ENCODE data around the gene WDR43.

WDR43 gene

DNA sequence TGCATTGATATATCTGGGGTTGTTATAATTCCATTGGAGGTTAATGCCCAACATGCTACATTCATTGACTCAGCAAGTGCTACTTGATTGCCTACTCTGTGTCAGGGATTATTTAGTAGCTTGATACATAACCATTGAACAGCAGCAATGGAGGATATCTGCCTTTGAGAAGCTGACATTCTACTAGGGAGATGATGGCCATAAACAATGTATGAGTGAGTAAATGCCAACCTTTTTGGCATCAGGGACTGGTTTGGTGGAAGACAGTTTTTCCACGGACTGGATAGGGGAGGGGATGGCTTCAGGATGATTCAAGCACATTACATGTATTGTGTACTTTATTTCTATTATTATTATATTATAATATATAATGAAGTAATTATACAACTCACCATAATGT is 54.7 kb downstream of the WDR43 start:
- Histone ChIP-seq H3K14ac (ENCODE audit: low read length) (no peak overlapping the region), H3K36me3 (ENCODE audit: control insufficient read depth in 1 of 2, insufficient read depth in 2 of 2, low read length in 2 of 2) (peaks cover 7 to 18% of the 10 kb centered on the region in 2 experiments), H3K27me3 (ENCODE audit: insufficient read depth, low read length) (no peaks in the 10 kb centered on the region), H3K4me3 (ENCODE audit: low read depth, low read length) (no peak overlapping the region), H3K79me1 (ENCODE audit: low read length) (no peaks in the 10 kb centered on the region), H2BK5ac (ENCODE audit: low read depth, low read length, poor library complexity) (no peak overlapping the region), H2AK5ac (ENCODE audit: low read length) (no peak overlapping the region), H4K8ac (ENCODE audit: low read depth, low read length) (no peak overlapping the region), H2BK120ac (ENCODE audit: insufficient read depth, low read length, poor library complexity) (no peak overlapping the region), H4K91ac (ENCODE audit: low read depth, low read length) (no peak overlapping the region), H4K12ac (ENCODE audit: low read depth, low read length) (no peak overlapping the region), H2BK12ac (ENCODE audit: low read length) (no peak overlapping the region), H3K4me1 (ENCODE audit: control insufficient read depth in 1 of 2, insufficient read depth in 2 of 2, low read length in 2 of 2) (no peaks in the 10 kb centered on the region), H3K27ac (ENCODE audit: low read depth, low read length) (no peak overlapping the region), H3K4ac (ENCODE audit: low read depth, low read length) (no peak overlapping the region), H2AFZ (ENCODE audit: insufficient read depth, low read length, poor library complexity) (no peak overlapping the region), H3K79me2 (ENCODE audit: control insufficient read depth, insufficient read depth, low read length, poor library complexity) (no peaks in the 10 kb centered on the region), H3K9ac (ENCODE audit: low read length) (no peak overlapping the region), H3K23ac (ENCODE audit: low read length) (no peak overlapping the region), H3K4me2 (ENCODE audit: low read length) (no peak overlapping the region), H3K9me3 (ENCODE audit: insufficient read depth, low read depth, low read length) (peaks cover 3% of the 10 kb centered on the region), H3K18ac (ENCODE audit: low read length) (no peak overlapping the region)
- no peak for DNase-seq
- no CpG with 5 or more reads among the region's 1 CpG for WGBS (ENCODE audit: extremely low coverage, insufficient coverage, insufficient read length)

DNA sequence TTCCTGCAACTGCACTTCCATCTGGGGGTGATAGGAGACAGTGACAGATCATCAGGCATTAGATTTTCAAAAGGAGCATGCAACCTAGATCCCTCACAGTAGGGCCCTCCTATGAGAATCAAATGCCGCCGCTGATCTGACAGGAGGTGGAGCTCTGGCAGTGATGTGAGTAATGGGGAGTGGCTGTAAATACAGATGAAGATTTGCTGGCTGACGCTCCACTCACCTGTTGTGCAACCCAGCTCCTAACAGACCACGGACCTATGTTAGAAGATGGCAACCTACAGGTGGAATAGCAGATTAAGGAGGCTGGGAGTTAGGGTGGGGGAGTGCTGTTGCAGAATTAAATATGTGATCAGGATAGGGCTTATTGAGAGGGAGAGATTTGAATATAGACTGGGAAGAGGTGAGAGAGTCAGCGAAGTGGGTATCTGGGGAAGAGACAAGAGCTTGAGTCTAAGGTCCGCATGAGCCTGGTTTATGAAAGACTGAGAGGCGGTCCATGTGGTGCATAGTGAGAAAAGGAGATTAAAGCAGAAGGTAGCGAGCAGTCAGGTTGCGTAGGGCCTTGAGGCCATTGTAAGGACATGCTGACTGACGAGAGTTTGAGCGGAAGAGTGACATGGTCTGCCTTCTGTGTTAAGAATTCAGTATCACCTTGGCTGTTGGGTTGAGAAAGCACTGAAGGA is 55.3 kb downstream of the WDR43 start:
- WGBS (ENCODE audit: extremely low coverage, insufficient coverage, insufficient read length): no CpG with 5 or more reads among the region's 11 CpGs
- Histone ChIP-seq H3K79me2 (ENCODE audit: control insufficient read depth, insufficient read depth, low read length, poor library complexity) (no peaks in the 10 kb centered on the region), H2BK5ac (ENCODE audit: low read depth, low read length, poor library complexity) (no peak overlapping the region), H2BK12ac (ENCODE audit: low read length) (no peak overlapping the region), H4K8ac (ENCODE audit: low read depth, low read length) (no peak overlapping the region), H3K9ac (ENCODE audit: low read length) (no peak overlapping the region), H3K18ac (ENCODE audit: low read length) (no peak overlapping the region), H3K14ac (ENCODE audit: low read length) (no peak overlapping the region), H3K79me1 (ENCODE audit: low read length) (no peaks in the 10 kb centered on the region), H2BK120ac (ENCODE audit: insufficient read depth, low read length, poor library complexity) (no peak overlapping the region), H3K4me3 (ENCODE audit: low read depth, low read length) (no peak overlapping the region), H3K4ac (ENCODE audit: low read depth, low read length) (no peak overlapping the region), H4K91ac (ENCODE audit: low read depth, low read length) (no peak overlapping the region), H3K4me1 (ENCODE audit: control insufficient read depth in 1 of 2, insufficient read depth in 2 of 2, low read length in 2 of 2) (no peaks in the 10 kb centered on the region), H3K9me3 (ENCODE audit: insufficient read depth, low read depth, low read length) (peaks cover 3% of the 10 kb centered on the region), H3K36me3 (ENCODE audit: control insufficient read depth in 1 of 2, insufficient read depth in 2 of 2, low read length in 2 of 2) (peaks cover 4 to 15% of the 10 kb centered on the region in 2 experiments), H3K27me3 (ENCODE audit: insufficient read depth, low read length) (no peaks in the 10 kb centered on the region), H4K12ac (ENCODE audit: low read depth, low read length) (no peak overlapping the region), H2AFZ (ENCODE audit: insufficient read depth, low read length, poor library complexity) (no peak overlapping the region), H3K4me2 (ENCODE audit: low read length) (no peak overlapping the region), H3K23ac (ENCODE audit: low read length) (no peak overlapping the region), H2AK5ac (ENCODE audit: low read length) (no peak overlapping the region), H3K27ac (ENCODE audit: low read depth, low read length) (no peak overlapping the region)
- peak in 1 of 2 donors; percentile 10 for DNase-seq

GRCh38 chr2:28950941-28951630 is 56.6 kb downstream of the WDR43 start:
- no peak overlapping the region for H2BK12ac ChIP-seq (ENCODE audit: low read length)
- DNase-seq: peak; percentile 42 to 67
- peaks cover 3% of the 10 kb centered on the region for H3K9me3 ChIP-seq (ENCODE audit: insufficient read depth, low read depth, low read length)
- H3K23ac ChIP-seq (ENCODE audit: low read length): no peak overlapping the region
- no peak overlapping the region for H4K8ac ChIP-seq (ENCODE audit: low read depth, low read length)
- H2AFZ ChIP-seq (ENCODE audit: insufficient read depth, low read length, poor library complexity): no peak overlapping the region
- H3K4me2 ChIP-seq (ENCODE audit: low read length): no peak overlapping the region
- no peaks in the 10 kb centered on the region for H3K79me1 ChIP-seq (ENCODE audit: low read length)
- WGBS (ENCODE audit: extremely low coverage, insufficient coverage, insufficient read length): no CpG with 5 or more reads among the region's 12 CpGs
- H3K9ac ChIP-seq (ENCODE audit: low read length): no peak overlapping the region
- no peak overlapping the region for H3K14ac ChIP-seq (ENCODE audit: low read length)
- H2BK120ac ChIP-seq (ENCODE audit: insufficient read depth, low read length, poor library complexity): no peak overlapping the region
- H3K36me3 ChIP-seq (ENCODE audit: control insufficient read depth in 1 of 2, insufficient read depth in 2 of 2, low read length in 2 of 2): peaks cover 3 to 13% of the 10 kb centered on the region in 2 experiments
- no peak overlapping the region for H2BK5ac ChIP-seq (ENCODE audit: low read depth, low read length, poor library complexity)
- no peak overlapping the region for H3K18ac ChIP-seq (ENCODE audit: low read length)
- H3K79me2 ChIP-seq (ENCODE audit: control insufficient read depth, insufficient read depth, low read length, poor library complexity): no peaks in the 10 kb centered on the region
- H4K12ac ChIP-seq (ENCODE audit: low read depth, low read length): no peak overlapping the region
- no peaks in the 10 kb centered on the region for H3K27me3 ChIP-seq (ENCODE audit: insufficient read depth, low read length)
- no peak overlapping the region for H3K27ac ChIP-seq (ENCODE audit: low read depth, low read length)
- no peaks in the 10 kb centered on the region for H3K4me1 ChIP-seq (ENCODE audit: control insufficient read depth in 1 of 2, insufficient read depth in 2 of 2, low read length in 2 of 2)
- H3K4ac ChIP-seq (ENCODE audit: low read depth, low read length): no peak overlapping the region
- no peak overlapping the region for H3K4me3 ChIP-seq (ENCODE audit: low read depth, low read length)
- no peak overlapping the region for H4K91ac ChIP-seq (ENCODE audit: low read depth, low read length)
- no peak overlapping the region for H2AK5ac ChIP-seq (ENCODE audit: low read length)

DNA sequence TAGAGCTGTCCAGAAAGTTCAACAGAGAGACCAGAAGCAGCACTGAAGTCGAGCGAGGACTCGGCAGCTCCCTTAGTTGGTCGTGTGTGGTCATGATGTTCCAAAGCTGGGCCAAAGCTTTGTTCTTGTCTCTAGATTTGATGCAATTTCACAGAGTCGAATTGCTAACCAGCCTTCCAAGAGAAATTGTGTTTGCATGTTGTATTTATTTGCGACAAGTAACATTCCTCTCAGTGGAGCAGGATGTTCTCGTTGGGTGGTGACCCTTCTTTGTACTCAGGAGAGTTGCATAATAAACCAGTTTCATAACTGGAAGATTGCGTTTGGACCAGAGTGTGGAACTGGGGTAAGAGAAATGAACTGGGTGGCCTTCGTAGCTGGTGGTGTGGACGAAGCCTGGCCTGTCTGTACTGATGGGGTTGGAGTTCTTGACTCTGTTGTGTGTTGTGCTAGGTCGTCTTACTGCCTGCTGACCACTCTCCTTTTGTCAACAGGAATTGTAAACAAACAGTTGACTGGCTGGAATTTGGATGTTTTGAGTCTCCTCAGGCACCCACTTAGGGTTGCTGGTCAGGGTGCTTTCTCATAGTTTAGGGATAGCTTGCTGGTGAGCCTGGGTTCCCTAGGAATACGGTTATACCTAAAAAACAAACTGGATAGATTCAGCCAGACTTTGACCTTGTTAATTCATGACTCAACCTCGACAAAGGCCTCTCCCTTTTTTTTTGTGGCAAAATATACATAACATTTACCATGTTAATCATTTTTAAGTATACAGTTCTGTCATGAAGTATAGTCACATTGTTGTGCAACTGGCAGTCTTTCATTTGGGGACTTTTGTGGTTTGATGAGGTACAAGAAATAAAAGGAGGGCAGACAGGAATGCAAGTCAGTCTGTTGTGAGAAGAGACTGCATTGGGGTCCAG is 57.7 kb downstream of the WDR43 start:
- H3K79me2 ChIP-seq (ENCODE audit: control insufficient read depth, insufficient read depth, low read length, poor library complexity): no peaks in the 10 kb centered on the region
- H2AFZ ChIP-seq (ENCODE audit: insufficient read depth, low read length, poor library complexity): no peak overlapping the region
- H3K27ac ChIP-seq (ENCODE audit: low read depth, low read length): no peak overlapping the region
- H3K14ac ChIP-seq (ENCODE audit: low read length): no peak overlapping the region
- no peak overlapping the region for H3K4me2 ChIP-seq (ENCODE audit: low read length)
- no peak overlapping the region for H2BK12ac ChIP-seq (ENCODE audit: low read length)
- peak in 1 of 2 donors; percentile 36 for DNase-seq
- H3K4me1 ChIP-seq (ENCODE audit: control insufficient read depth in 1 of 2, insufficient read depth in 2 of 2, low read length in 2 of 2): no peaks in the 10 kb centered on the region
- peaks cover 3% of the 10 kb centered on the region for H3K9me3 ChIP-seq (ENCODE audit: insufficient read depth, low read depth, low read length)
- no peak overlapping the region for H4K8ac ChIP-seq (ENCODE audit: low read depth, low read length)
- H3K27me3 ChIP-seq (ENCODE audit: insufficient read depth, low read length): no peaks in the 10 kb centered on the region
- no peak overlapping the region for H2AK5ac ChIP-seq (ENCODE audit: low read length)
- H3K9ac ChIP-seq (ENCODE audit: low read length): no peak overlapping the region
- no peak overlapping the region for H2BK5ac ChIP-seq (ENCODE audit: low read depth, low read length, poor library complexity)
- no peak overlapping the region for H3K4me3 ChIP-seq (ENCODE audit: low read depth, low read length)
- H4K91ac ChIP-seq (ENCODE audit: low read depth, low read length): no peak overlapping the region
- no peak overlapping the region for H3K18ac ChIP-seq (ENCODE audit: low read length)
- no peak overlapping the region for H3K4ac ChIP-seq (ENCODE audit: low read depth, low read length)
- H3K79me1 ChIP-seq (ENCODE audit: low read length): no peaks in the 10 kb centered on the region
- H3K23ac ChIP-seq (ENCODE audit: low read length): no peak overlapping the region
- H2BK120ac ChIP-seq (ENCODE audit: insufficient read depth, low read length, poor library complexity): no peak overlapping the region
- no CpG with 5 or more reads among the region's 13 CpGs for WGBS (ENCODE audit: extremely low coverage, insufficient coverage, insufficient read length)
- H4K12ac ChIP-seq (ENCODE audit: low read depth, low read length): no peak overlapping the region
- peaks cover 0 to 8% of the 10 kb centered on the region in 2 experiments for H3K36me3 ChIP-seq (ENCODE audit: control insufficient read depth in 1 of 2, insufficient read depth in 2 of 2, low read length in 2 of 2)

Data from trophoblast cell (in vitro differentiated cells and primary cell).